NCI-H2107 treated with DMSO at 0.1 percent for 48 hours (cell line): ENCODE results near the gene PNPLA7.

Experiments used
- DNase-seq: peaks from one replicate; lab custom pipeline; 2025; ENCODE audit not compliant: unreplicated experiment; lab: John Stamatoyannopoulos, UW

PNPLA7 gene

GRCh38 chr9:137437691-137438590 lies 112.3 kb downstream of the PNPLA7 start:
- no peak for DNase-seq

GRCh38 chr9:137436761-137437600 lies 113.2 kb downstream of the PNPLA7 start:
- DNase-seq = no peak

GRCh38 chr9:137435980-137436760 lies 114.0 kb downstream of the PNPLA7 start:
- no peak for DNase-seq

GRCh38 chr9:137435381-137435891 lies 114.8 kb downstream of the PNPLA7 start:
- DNase-seq = no peak

- no peak for DNase-seq
These were observed 115.5 kb downstream of the PNPLA7 start for GRCh38 chr9:137434498-137435380.

GRCh38 chr9:137433916-137434431 lies 116.2 kb downstream of the PNPLA7 start:
- no peak for DNase-seq

GRCh38 chr9:137433349-137433915 lies 116.8 kb downstream of the PNPLA7 start:
- DNase-seq = no peak

GRCh38 chr9:137432687-137433348 lies 117.4 kb downstream of the PNPLA7 start:
- DNase-seq = no peak

GRCh38 chr9:137431416-137431931 lies 118.7 kb downstream of the PNPLA7 start:
- no peak for DNase-seq

- no peak for DNase-seq
These were observed 119.3 kb downstream of the PNPLA7 start for GRCh38 chr9:137430723-137431415.

- peak; percentile 38 for DNase-seq
These were observed 120.1 kb downstream of the PNPLA7 start for GRCh38 chr9:137429974-137430722.

GRCh38 chr9:137429546-137429890 lies 120.7 kb downstream of the PNPLA7 start:
- no peak for DNase-seq

GRCh38 chr9:137428841-137429545 lies 121.2 kb downstream of the PNPLA7 start:
- no peak for DNase-seq

- DNase-seq = no peak
These were observed 121.9 kb downstream of the PNPLA7 start for GRCh38 chr9:137428311-137428630.

- DNase-seq = no peak
These were observed 122.5 kb downstream of the PNPLA7 start for GRCh38 chr9:137427454-137428310.
